ENCODE measurements around the gene COL27A1. TPM values are rescaled to one million over a fixed set of nuclear protein-coding genes. Genes with fewer than 3 reads are reported as not detected.

The COL27A1 gene
- polyA plus RNA-seq, 1 donor (not counting 4 experiments of a cell fraction or from before 2014, with no cell fraction given) = 14.0 TPM

DNA sequence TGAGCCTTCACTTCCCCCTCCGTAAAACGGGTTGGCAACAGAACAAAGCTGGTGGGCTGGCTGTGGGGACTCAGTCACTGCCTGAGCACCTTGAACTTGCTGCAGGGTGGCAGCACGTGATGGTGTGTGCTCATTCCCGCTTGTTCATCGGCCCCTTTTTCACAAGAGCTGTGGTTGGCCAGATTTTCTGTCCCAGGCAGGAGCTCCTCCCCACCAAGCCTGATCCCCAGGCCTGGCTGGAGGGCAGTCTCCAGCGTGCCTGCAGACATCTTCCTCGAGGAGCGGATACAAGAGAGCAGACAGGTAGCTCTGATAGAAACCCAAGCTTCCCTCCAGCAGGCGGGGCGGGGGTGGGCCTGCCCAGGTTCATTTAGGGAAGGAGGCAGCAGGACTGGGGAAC lies 105.7 kb downstream of the COL27A1 start:
- FAIRE-seq = no peak

GRCh38 chr9:114261987-114262386 lies 106.7 kb downstream of the COL27A1 start:
- Histone ChIP-seq H3K27ac (ENCODE audit: control insufficient read depth, insufficient read depth, low read length) (no peak overlapping the region), H3K4me2 (ENCODE audit: control insufficient read depth, extremely low read depth, insufficient read depth, low read depth, low read length) (no peak overlapping the region), H3K4me3 (ENCODE audit: control insufficient read depth in 2 of 3, extremely low read depth in 1 of 3, insufficient read depth in 2 of 3, low read depth in 1 of 3, low read length in 3 of 3) (no peak overlapping the region), H3K9me1 (ENCODE audit: control insufficient read depth, extremely low read depth, insufficient read depth, low read length) (no peaks in the 10 kb centered on the region), H3K79me2 (ENCODE audit: control insufficient read depth, insufficient read depth, low read length) (no peaks in the 10 kb centered on the region), H3K36me3 (ENCODE audit: control insufficient read depth in 2 of 2, extremely low read depth in 1 of 2, insufficient read depth in 2 of 2, low read length in 2 of 2) (peaks cover 12% of the 10 kb centered on the region in 2 experiments), H4K20me1 (ENCODE audit: control insufficient read depth, extremely low read depth, insufficient read depth, low read length) (no peaks in the 10 kb centered on the region), H2AFZ (ENCODE audit: control insufficient read depth, low read length) (no peak overlapping the region), H3K4me1 (ENCODE audit: control insufficient read depth, extremely low read depth, insufficient read depth, low read length) (no peaks in the 10 kb centered on the region), H3K9me3 (ENCODE audit: control insufficient read depth, low read depth, low read length) (no peaks in the 10 kb centered on the region), H3K27me3 (ENCODE audit: control insufficient read depth, extremely low read depth, insufficient read depth, low read length) (no peaks in the 10 kb centered on the region), H3K9ac (ENCODE audit: control insufficient read depth, extremely low read depth, insufficient read depth, low read length) (no peak overlapping the region)
- DNase-seq (ENCODE audit: low read depth, low spot score) (no peak), FAIRE-seq (no peak)
- dilution Hi-C loops (cut with MboI; ENCODE audit: extremely low pct_ligation_motif_present, low sequenced_read_pairs) = no loop called here
- no peak for TF ChIP-seq EZH2 (IDR thresholded peaks at IDR 0.05; ENCODE audit: low read length)
- TF ChIP-seq, protein P1, sequence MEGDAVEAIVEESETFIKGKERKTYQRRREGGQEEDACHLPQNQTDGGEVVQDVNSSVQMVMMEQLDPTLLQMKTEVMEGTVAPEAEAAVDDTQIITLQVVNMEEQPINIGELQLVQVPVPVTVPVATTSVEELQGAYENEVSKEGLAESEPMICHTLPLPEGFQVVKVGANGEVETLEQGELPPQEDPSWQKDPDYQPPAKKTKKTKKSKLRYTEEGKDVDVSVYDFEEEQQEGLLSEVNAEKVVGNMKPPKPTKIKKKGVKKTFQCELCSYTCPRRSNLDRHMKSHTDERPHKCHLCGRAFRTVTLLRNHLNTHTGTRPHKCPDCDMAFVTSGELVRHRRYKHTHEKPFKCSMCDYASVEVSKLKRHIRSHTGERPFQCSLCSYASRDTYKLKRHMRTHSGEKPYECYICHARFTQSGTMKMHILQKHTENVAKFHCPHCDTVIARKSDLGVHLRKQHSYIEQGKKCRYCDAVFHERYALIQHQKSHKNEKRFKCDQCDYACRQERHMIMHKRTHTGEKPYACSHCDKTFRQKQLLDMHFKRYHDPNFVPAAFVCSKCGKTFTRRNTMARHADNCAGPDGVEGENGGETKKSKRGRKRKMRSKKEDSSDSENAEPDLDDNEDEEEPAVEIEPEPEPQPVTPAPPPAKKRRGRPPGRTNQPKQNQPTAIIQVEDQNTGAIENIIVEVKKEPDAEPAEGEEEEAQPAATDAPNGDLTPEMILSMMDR (optimal IDR thresholded peaks at IDR 0.05 in 1 of 3, IDR thresholded peaks at IDR 0.05 in 1 of 3, conservative IDR thresholded peaks at IDR 0.05 in 1 of 3; ENCODE audit: extremely low read depth in 1 of 3, insufficient read depth in 2 of 3, low read length in 3 of 3) = no peak

More for the DNA sequence above, 105.7 kb downstream of the COL27A1 start:
- Histone ChIP-seq H3K27ac (ENCODE audit: control insufficient read depth, insufficient read depth, low read length) (no peak overlapping the region), H3K27me3 (ENCODE audit: control insufficient read depth, extremely low read depth, insufficient read depth, low read length) (no peaks in the 10 kb centered on the region), H2AFZ (ENCODE audit: control insufficient read depth, low read length) (no peak overlapping the region), H3K4me3 (ENCODE audit: control insufficient read depth in 2 of 3, extremely low read depth in 1 of 3, insufficient read depth in 2 of 3, low read depth in 1 of 3, low read length in 3 of 3) (no peak overlapping the region), H3K36me3 (ENCODE audit: control insufficient read depth in 2 of 2, extremely low read depth in 1 of 2, insufficient read depth in 2 of 2, low read length in 2 of 2) (peaks cover 7 to 12% of the 10 kb centered on the region in 2 experiments), H3K9ac (ENCODE audit: control insufficient read depth, extremely low read depth, insufficient read depth, low read length) (no peak overlapping the region), H4K20me1 (ENCODE audit: control insufficient read depth, extremely low read depth, insufficient read depth, low read length) (no peaks in the 10 kb centered on the region), H3K4me1 (ENCODE audit: control insufficient read depth, extremely low read depth, insufficient read depth, low read length) (no peaks in the 10 kb centered on the region), H3K4me2 (ENCODE audit: control insufficient read depth, extremely low read depth, insufficient read depth, low read depth, low read length) (no peak overlapping the region), H3K79me2 (ENCODE audit: control insufficient read depth, insufficient read depth, low read length) (no peaks in the 10 kb centered on the region), H3K9me3 (ENCODE audit: control insufficient read depth, low read depth, low read length) (no peaks in the 10 kb centered on the region), H3K9me1 (ENCODE audit: control insufficient read depth, extremely low read depth, insufficient read depth, low read length) (no peaks in the 10 kb centered on the region)
- DNase-seq (ENCODE audit: low read depth, low spot score) = no peak
- dilution Hi-C loops (cut with MboI; ENCODE audit: extremely low pct_ligation_motif_present, low sequenced_read_pairs) = no loop called here
- TF ChIP-seq, protein P1 (optimal IDR thresholded peaks at IDR 0.05 in 1 of 3, IDR thresholded peaks at IDR 0.05 in 1 of 3, conservative IDR thresholded peaks at IDR 0.05 in 1 of 3; ENCODE audit: extremely low read depth in 1 of 3, insufficient read depth in 2 of 3, low read length in 3 of 3) = no peak
- no peak for TF ChIP-seq EZH2 (IDR thresholded peaks at IDR 0.05; ENCODE audit: low read length)

Data from keratinocyte (primary cell).